GM18526 (cell line): ENCODE measurements around the gene GUCY1A2.

ENCODE experiments used
- POLR2A ChIP-seq: IDR thresholded peaks from 3 replicates; pipeline ENCODE4 v1.6.1; 2011; ENCODE audit not compliant: insufficient read length; ENCODE audit errors: extremely low read depth

The GUCY1A2 gene

GRCh38 chr11:107018219-107018901 lies at the start of gene GUCY1A2:
Gene GUCY1A2, minus strand, starts transcription at chr11:107018476. Its CDS starts 421 bp downstream, at chr11:107018055.
- TF ChIP-seq POLR2A, result no peak

- TF ChIP-seq POLR2A, result no peak
These were observed 36.1 kb upstream of the GUCY1A2 start for GRCh38 chr11:107054391-107054790.

DNA sequence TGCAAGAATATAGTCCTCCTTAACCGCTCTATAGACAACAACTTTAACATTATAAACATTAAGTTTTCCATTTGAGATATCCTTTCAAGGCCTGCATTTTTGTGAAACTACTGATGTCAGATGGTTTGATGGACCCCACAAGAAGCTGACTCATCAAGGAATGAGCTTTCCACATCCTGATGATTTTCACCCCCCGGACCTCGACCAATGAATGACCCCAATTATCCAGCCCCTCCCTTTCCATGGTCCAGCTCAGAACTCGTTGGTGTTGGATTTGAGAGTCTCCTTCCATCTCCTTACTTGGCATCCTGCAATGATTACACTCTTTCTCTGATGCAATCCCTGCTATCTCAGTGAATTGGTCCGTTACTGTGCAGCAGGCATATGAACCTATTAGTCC lies 31.8 kb upstream of the GUCY1A2 start:
- TF ChIP-seq POLR2A, result no peak

DNA sequence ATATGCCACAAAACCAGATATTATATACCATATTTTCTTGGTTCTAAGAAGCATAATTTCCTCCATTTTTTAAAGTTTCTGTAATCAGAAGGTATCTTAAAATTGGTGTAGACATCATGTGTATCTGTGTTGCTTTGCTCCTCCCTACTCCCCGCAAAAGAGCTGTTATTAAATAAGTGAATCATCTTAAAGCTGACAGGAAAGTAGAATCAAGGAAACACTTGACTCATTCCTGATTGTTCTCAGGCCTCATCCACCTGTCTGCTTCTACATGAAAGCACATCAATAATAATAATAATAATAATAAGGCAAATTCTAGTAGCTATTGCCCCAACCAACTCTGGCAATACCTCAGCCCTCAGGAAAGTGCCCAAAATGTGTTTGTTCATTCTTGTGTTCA lies 26.2 kb upstream of the GUCY1A2 start:
- no peak for TF ChIP-seq POLR2A

GRCh38 chr11:107043242-107044006 lies 25.1 kb upstream of the GUCY1A2 start:
- no peak for TF ChIP-seq POLR2A

DNA sequence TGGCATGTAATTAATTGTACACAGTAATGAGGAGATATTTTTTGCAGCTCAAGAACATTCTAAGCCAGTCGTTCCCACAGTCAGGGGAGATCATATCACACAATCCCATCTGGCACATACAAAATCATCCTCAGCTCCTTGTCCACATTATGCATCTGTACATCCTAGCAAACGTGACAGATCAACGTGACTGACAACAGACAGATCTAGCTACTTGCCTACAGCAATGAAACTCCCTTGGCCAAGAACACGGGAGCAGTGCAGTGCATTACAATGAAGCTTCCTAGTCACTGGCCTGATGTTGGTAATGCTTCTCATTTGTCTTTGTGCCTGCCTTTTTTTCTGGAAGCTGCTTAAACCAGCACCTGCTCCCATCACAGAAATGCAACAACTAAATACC lies 24.5 kb upstream of the GUCY1A2 start:
- no peak for TF ChIP-seq POLR2A

DNA sequence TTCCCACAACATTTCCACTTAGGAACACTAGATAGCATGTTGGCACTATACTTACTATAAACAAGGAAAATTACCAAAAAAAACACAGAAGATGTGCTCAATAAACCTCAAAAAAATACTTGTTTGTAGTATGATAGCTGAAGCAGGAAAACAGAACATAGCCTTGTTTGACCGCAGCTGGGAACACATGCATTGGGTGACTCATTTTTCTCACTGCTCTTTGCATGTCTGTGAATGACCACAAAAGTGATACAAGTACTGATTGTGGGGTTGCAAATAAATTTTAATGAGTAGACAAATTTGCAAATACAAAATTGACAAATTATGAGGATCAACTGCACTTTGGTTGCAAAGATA lies 22.8 kb upstream of the GUCY1A2 start:
- TF ChIP-seq POLR2A, result no peak

GRCh38 chr11:107040433-107041087 lies 22.3 kb upstream of the GUCY1A2 start:
- TF ChIP-seq POLR2A, result no peak

DNA sequence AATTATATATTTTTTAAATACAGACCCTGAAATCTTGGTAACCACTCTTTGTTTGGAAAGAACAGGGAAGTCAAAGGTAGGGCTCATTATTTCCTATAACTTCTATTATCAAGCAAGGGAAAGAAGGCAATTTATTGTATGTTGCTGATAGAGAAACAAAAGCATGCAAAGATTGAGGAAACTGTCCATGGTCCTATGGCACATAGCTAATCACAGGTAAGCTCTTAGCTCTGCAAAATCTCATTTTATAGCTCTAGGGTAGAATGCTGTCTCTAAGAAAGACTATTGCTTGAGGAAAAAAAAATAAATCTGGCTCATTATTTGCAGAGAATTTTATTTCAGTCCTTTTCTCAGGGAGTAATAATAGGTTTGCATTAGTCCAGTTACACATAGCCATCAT lies 7.4 kb upstream of the GUCY1A2 start:
- no peak for TF ChIP-seq POLR2A

GRCh38 chr11:107020594-107020993 lies 2.3 kb upstream of the GUCY1A2 start:
- TF ChIP-seq POLR2A, result no peak

GRCh38 chr11:107018902-107019493 lies 722 bp upstream of the GUCY1A2 start:
- TF ChIP-seq POLR2A, result no peak

DNA sequence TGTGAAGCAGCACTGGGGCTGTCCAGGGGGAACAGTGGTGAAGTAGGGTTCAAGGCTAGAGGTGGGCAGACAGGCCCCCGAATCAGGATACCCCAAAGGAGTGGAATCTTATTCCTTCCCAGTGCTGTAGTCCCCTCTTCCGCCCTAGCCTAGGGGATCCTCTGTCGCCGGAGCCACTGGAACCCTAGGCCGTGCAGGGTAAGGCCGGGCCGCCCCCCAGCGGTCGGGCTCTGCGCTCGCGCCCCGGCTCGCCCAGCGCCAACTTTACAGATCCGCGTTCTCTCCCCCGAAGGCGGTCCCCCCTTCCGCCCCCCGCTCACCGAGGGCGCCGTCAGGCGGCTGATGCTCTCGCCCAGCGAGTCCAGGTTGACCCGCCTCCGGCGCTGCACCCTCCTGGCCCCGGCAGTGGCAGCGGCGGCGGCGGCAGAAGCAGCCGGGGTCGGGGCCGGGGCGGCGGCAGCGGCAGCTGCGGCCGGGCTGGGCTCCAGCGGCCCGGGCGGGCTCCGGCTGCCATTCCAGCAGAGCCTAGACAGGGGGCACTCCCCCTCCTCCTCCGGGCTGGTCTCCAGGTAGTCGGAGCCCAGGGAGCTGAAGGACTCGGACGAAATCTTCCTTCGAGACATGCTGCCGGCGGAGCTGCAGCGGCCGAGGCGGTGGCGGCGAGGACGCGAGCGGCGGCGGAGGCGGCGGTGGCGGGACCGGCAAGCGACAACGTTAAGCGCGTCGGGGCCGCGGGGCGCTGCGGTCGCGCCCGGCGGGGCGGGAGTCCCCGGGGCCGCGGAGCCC lies 650 bp downstream of the GUCY1A2 start:
- no peak for TF ChIP-seq POLR2A

GRCh38 chr11:107017104-107017432 lies 1.2 kb downstream of the GUCY1A2 start:
- TF ChIP-seq POLR2A, result no peak

GRCh38 chr11:107014871-107015270 lies 3.4 kb downstream of the GUCY1A2 start:
- TF ChIP-seq POLR2A, result no peak

- TF ChIP-seq POLR2A, result no peak
These were observed 6.3 kb downstream of the GUCY1A2 start for GRCh38 chr11:107011977-107012376.

- TF ChIP-seq POLR2A, result no peak
These were observed 9.1 kb downstream of the GUCY1A2 start for GRCh38 chr11:107009190-107009589.
